H1 (cell line): Measurements from ENCODE around the gene RAB1B.

ENCODE experiments used
- EP300 ChIP-seq, 2 experiments: IDR thresholded peaks; 1 replicate in 1 of 2; 2 replicates in 1 of 2; pipeline ENCODE4 v1.6.1; 2011 to 2012; ENCODE audit warnings: low read depth in 2 of 2, low read length in 2 of 2, mild to moderate bottlenecking in 2 of 2, borderline replicate concordance in 1 of 2, inconsistent platforms in 1 of 2, moderate library complexity in 1 of 2
- POLR2A ChIP-seq, 2 experiments: IDR thresholded peaks; 1 replicate in 1 of 2; 2 replicates in 1 of 2; pipeline ENCODE4 v1.6.1; 2011; ENCODE audit warnings: low read depth in 2 of 2, low read length in 2 of 2, mild to moderate bottlenecking in 2 of 2; ENCODE audit errors: control extremely low read depth in 1 of 2
- TF ChIP-seq, protein P1 (sequence below), 3 experiments: IDR thresholded peaks; 1 replicate in 2 of 3; 2 replicates in 1 of 3; pipeline versions ENCODE4 v1.5.1 to v1.6.1; 2011; ENCODE audit warnings: low read length in 3 of 3, mild to moderate bottlenecking in 3 of 3, inconsistent platforms in 2 of 3, low read depth in 1 of 3, moderate library complexity in 1 of 3; ENCODE audit not compliant: insufficient read depth in 1 of 3; ENCODE audit errors: control extremely low read depth in 1 of 3

DNA sequence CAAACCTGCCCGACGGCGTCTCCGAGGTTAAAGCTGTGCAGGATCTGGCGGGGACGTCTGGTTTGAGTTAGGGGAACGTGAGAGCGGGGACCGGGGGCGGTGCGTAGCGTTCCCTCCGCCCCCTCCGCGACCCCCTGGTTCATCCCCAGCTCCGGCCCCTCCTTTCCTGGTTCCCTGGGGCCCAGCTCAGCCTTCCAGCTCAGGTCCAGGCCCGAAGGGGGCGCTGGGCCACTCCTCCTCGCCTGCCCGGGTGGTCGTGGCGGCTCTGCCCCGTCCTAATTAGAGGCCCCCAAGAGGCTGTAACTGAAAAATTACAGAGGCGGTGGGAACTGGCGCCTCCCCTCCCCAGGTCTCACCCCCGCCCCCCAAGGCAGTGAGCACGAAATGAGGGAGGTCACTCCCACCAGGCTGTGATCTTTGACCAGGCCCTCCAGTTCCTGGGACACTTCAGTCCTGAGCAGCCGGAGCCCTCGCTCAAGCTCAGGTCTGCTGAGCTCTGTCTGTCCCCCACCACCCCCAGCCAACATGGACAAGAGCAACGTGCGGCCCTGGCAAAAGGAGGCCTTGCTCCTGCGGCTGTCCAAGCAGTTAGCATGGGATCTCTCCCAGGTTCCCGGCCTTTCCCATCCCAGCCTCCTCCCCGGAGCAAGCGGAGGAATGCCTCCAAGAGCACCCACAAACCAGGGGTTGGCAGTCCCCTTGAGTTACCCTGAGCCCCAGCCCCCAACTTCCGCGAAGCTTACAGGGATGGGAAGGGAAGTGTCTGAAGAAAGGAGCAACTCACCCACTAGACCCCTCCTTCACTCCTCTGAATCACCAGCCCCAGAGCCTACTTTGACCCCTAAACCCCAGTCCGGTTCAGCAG is 45.1 kb downstream of the RAB1B start:
- no peak; a peak in 1 of 3 replicates for TF ChIP-seq POLR2A (IDR thresholded peaks at IDR 0.05; ENCODE audit: control extremely low read depth in 1 of 2, low read depth in 2 of 2, low read length in 2 of 2)
- TF ChIP-seq, protein P1, sequence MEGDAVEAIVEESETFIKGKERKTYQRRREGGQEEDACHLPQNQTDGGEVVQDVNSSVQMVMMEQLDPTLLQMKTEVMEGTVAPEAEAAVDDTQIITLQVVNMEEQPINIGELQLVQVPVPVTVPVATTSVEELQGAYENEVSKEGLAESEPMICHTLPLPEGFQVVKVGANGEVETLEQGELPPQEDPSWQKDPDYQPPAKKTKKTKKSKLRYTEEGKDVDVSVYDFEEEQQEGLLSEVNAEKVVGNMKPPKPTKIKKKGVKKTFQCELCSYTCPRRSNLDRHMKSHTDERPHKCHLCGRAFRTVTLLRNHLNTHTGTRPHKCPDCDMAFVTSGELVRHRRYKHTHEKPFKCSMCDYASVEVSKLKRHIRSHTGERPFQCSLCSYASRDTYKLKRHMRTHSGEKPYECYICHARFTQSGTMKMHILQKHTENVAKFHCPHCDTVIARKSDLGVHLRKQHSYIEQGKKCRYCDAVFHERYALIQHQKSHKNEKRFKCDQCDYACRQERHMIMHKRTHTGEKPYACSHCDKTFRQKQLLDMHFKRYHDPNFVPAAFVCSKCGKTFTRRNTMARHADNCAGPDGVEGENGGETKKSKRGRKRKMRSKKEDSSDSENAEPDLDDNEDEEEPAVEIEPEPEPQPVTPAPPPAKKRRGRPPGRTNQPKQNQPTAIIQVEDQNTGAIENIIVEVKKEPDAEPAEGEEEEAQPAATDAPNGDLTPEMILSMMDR (IDR thresholded peaks at IDR 0.05; ENCODE audit: control extremely low read depth in 1 of 3, insufficient read depth in 1 of 3, low read depth in 1 of 3, low read length in 3 of 3), result peak in 2 of 3 experiments; percentile 48 to 62; a peak in 3 of 4 replicates
- no peak for TF ChIP-seq EP300 (IDR thresholded peaks at IDR 0.05; ENCODE audit: borderline replicate concordance in 1 of 2, low read depth in 2 of 2, low read length in 2 of 2)
